Measurements from ENCODE around the gene MRM1. TPM values are rescaled to one million over a fixed set of nuclear protein-coding genes. Genes with fewer than 3 reads are reported as not detected.

MRM1 gene
- total and polyA plus RNA-seq, 9 of the 15 experiments (the other 6 are each of a cell fraction or from before 2014, with no cell fraction given) = 0.61 to 28.4 (median 21.5) TPM

DNA sequence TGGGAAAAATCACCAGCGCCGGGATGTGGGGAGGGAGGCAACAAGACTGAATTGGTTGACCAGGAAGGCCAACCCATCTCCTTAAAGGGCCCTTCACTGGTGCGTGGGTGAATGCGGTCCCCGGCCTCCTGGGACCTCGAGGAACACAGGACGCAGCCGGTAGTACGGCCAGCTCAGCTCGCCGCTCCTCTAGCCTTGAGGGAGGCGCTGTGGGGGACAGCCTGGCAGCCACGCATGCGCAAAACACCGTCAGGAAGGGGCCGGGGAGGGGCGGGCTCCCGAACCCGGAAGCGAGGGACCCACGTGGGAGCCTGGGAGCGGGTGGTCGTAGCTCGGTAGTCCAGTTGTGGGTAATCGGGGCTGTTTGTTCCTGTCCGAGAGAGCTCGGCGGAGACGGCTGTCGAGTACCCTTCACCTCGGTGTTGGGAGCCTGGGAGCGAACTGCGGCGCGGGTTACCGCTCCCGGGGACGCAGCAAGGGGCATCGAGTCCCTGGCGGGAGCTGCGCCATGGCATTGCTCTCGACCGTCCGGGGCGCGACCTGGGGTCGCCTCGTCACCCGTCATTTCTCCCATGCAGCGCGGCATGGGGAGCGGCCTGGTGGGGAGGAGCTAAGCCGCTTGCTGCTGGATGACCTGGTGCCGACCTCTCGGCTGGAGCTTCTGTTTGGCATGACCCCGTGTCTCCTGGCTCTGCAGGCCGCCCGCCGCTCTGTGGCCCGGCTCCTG, at the start of gene MRM1 (continued):
- TF ChIP-seq PCBP1 (IDR thresholded peaks at IDR 0.05; ENCODE audit: low read depth, low read length, poor library complexity, severe bottlenecking) (peak; percentile 26), ZFP36 (IDR thresholded peaks at IDR 0.05; ENCODE audit: low read depth, low read length, partially characterized antibody) (no peak), TCF7 (IDR thresholded peaks at IDR 0.05; ENCODE audit: borderline replicate concordance) (no peak; the same call in 1 of the 2 replicates), RBM39 (optimal IDR thresholded peaks at IDR 0.05; ENCODE audit: low read depth, low read length) (peak; percentile 58), COPS2 (conservative IDR thresholded peaks at IDR 0.05) (no peak), ZNF212 (CRISPR knock-in tag; IDR thresholded peaks at IDR 0.05) (no peak), PTRF (tag; IDR thresholded peaks at IDR 0.05) (no peak), TAF7 (tag; IDR thresholded peaks at IDR 0.05) (no peak), MEIS2 (IDR thresholded peaks at IDR 0.05; ENCODE audit: partially characterized antibody) (peak; percentile 66), CHCHD3 (CRISPR knock-in tag; IDR thresholded peaks at IDR 0.05) (peak; percentile 37; the same call in 1 of the 2 replicates), NONO (IDR thresholded peaks at IDR 0.05; ENCODE audit: low read depth in 2 of 2, low read length in 1 of 2) (0 out of 4 replicates have a peak, but pooled peaks of 1 of the 2 experiments have one; percentile 46), ZNF274 (IDR thresholded peaks at IDR 0.05; ENCODE audit: borderline replicate concordance, low read depth, low read length) (no peak), SUPT5H (IDR thresholded peaks at IDR 0.05) (peak; percentile 85), L3MBTL2 (IDR thresholded peaks at IDR 0.05) (peak; percentile 77), ADNP (tag; IDR thresholded peaks at IDR 0.05) (no peak), BRF1 (IDR thresholded peaks at IDR 0.05; ENCODE audit: borderline replicate concordance, extremely low read depth, insufficient read length) (no peak), RHOXF2B (CRISPR knock-in tag; conservative IDR thresholded peaks at IDR 0.05) (0 out of 2 replicates have a peak, but pooled peaks have one; percentile 22), JUND (IDR thresholded peaks at IDR 0.05; ENCODE audit: borderline replicate concordance, low read depth, low read length) (no peak; the same call in 1 of the 2 replicates), JUND (tag; IDR thresholded peaks at IDR 0.05; ENCODE audit: borderline replicate concordance, low read depth, low read length) (peak; percentile 22; the same call in 1 of the 3 replicates)
- TF ChIP-seq, protein P1, sequence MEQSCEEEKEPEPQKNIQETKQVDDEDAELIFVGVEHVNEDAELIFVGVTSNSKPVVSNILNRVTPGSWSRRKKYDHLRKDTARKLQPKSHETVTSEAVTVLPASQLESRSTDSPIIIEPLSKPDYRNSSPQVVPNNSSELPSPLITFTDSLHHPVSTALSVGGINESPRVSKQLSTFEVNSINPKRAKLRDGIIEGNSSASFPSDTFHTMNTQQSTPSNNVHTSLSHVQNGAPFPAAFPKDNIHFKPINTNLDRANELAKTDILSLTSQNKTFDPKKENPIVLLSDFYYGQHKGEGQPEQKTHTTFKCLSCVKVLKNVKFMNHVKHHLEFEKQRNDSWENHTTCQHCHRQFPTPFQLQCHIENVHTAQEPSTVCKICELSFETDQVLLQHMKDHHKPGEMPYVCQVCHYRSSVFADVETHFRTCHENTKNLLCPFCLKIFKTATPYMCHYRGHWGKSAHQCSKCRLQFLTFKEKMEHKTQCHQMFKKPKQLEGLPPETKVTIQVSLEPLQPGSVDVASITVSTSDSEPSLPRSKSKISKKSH (CRISPR knock-in tag; IDR thresholded peaks at IDR 0.05) = no peak
- TF ChIP-seq, protein P2, sequence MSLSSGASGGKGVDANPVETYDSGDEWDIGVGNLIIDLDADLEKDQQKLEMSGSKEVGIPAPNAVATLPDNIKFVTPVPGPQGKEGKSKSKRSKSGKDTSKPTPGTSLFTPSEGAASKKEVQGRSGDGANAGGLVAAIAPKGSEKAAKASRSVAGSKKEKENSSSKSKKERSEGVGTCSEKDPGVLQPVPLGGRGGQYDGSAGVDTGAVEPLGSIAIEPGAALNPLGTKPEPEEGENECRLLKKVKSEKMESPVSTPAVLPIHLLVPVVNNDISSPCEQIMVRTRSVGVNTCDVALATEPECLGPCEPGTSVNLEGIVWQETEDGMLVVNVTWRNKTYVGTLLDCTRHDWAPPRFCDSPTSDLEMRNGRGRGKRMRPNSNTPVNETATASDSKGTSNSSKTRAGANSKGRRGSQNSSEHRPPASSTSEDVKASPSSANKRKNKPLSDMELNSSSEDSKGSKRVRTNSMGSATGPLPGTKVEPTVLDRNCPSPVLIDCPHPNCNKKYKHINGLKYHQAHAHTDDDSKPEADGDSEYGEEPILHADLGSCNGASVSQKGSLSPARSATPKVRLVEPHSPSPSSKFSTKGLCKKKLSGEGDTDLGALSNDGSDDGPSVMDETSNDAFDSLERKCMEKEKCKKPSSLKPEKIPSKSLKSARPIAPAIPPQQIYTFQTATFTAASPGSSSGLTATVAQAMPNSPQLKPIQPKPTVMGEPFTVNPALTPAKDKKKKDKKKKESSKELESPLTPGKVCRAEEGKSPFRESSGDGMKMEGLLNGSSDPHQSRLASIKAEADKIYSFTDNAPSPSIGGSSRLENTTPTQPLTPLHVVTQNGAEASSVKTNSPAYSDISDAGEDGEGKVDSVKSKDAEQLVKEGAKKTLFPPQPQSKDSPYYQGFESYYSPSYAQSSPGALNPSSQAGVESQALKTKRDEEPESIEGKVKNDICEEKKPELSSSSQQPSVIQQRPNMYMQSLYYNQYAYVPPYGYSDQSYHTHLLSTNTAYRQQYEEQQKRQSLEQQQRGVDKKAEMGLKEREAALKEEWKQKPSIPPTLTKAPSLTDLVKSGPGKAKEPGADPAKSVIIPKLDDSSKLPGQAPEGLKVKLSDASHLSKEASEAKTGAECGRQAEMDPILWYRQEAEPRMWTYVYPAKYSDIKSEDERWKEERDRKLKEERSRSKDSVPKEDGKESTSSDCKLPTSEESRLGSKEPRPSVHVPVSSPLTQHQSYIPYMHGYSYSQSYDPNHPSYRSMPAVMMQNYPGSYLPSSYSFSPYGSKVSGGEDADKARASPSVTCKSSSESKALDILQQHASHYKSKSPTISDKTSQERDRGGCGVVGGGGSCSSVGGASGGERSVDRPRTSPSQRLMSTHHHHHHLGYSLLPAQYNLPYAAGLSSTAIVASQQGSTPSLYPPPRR (CRISPR knock-in tag; IDR thresholded peaks at IDR 0.05; ENCODE audit: borderline replicate concordance) = no peak
